T-helper 2 cell treated with Interferon-gamma antibody and Interleukin-4, amounts not matched to agents 5 μg/mL and 100 μg/mL, for 36 hours (primary cell): ENCODE measurements around the gene SPCS1.
"Not testable (repeated sequence)": the region's sequence is repeated elsewhere in the genome, so short reads cannot be mapped to it uniquely, and the experiment has no call there.

Experiments used
- DNase-seq: peaks from one replicate; pipeline ENCODE4 v3.0.0; 2021; ENCODE audit warnings: low spot score
- H3K27ac Mint-ChIP-seq: one replicate; pipeline ENCODE4 v1.8.0; 2021; ENCODE audit warnings: mild to moderate bottlenecking, mixed read lengths
- H3K27me3 Mint-ChIP-seq: one replicate; pipeline ENCODE4 v1.8.0; 2021; ENCODE audit warnings: low read depth, mixed read lengths
- H3K36me3 Mint-ChIP-seq: one replicate; pipeline ENCODE4 v1.8.0; 2021; ENCODE audit warnings: low read depth, mixed read lengths
- H3K4me1 Mint-ChIP-seq: one replicate; pipeline ENCODE4 v1.8.0; 2021; ENCODE audit warnings: low read depth, mixed read lengths
- H3K4me3 Mint-ChIP-seq: one replicate; pipeline ENCODE4 v1.8.0; 2022; ENCODE audit warnings: mild to moderate bottlenecking, moderate library complexity, mixed read lengths
- H3K9me3 Mint-ChIP-seq: one replicate; pipeline ENCODE4 v1.8.0; 2021; ENCODE audit warnings: mixed read lengths

Gene SPCS1

DNA sequence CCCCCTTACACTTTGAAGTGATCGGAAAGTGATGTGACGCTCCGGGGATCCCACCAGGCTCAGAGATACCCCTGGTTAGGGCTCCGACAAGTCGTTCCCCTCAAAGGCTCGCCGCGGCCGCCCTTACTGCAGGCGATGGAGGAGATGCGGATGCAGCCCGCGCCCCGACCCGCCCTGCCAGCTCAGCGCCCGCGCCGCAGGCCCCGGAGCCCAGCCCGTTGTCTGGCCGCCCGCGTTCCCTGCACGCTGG is 543 bp upstream of the SPCS1 start:
- Mint-ChIP-seq H3K36me3 (peaks cover 24% of the 10 kb centered on the region), H3K4me1 (peaks cover 26% of the 10 kb centered on the region), H3K9me3 (no peaks in the 10 kb centered on the region), H3K4me3 (peak overlapping the region; percentile 98), H3K27me3 (no peaks in the 10 kb centered on the region), H3K27ac (peak overlapping the region; percentile 92)
- no peak for DNase-seq

DNA sequence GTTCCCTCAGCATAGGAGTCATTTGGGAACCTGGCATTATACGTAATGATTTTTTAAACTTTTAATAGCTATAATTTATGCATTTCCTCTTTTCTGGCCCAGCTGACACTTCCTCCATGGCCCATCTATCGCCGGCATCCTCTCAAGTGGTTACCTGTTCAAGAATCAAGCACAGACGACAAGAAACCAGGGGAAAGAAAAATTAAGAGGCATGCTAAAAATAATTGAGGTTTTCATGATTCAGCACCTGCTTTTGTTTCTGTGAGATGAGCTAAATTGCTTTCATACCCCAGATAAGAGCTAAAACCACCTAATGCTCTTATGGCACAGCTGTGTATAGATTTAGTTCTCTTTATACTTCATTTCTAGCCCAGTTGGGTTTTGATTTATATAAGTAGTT is 1.7 kb downstream of the SPCS1 start:
- Mint-ChIP-seq H3K27me3 (no peaks in the 10 kb centered on the region), H3K9me3 (no peaks in the 10 kb centered on the region), H3K27ac (peak overlapping the region; percentile 75), H3K4me1 (peaks cover 26% of the 10 kb centered on the region), H3K4me3 (peak overlapping the region; percentile 98), H3K36me3 (peaks cover 27% of the 10 kb centered on the region)
- DNase-seq: no peak

- Mint-ChIP-seq H3K27ac (no peak overlapping the region), H3K9me3 (no peaks in the 10 kb centered on the region), H3K36me3 (peaks cover 28% of the 10 kb centered on the region), H3K4me3 (no peak overlapping the region), H3K27me3 (no peaks in the 10 kb centered on the region), H3K4me1 (peaks cover 13% of the 10 kb centered on the region)
- no peak for DNase-seq
Measured at GRCh38 chr3:52710512-52710911, 4.6 kb downstream of the SPCS1 start.

GRCh38 chr3:52712291-52713212 is 6.6 kb downstream of the SPCS1 start:
- Mint-ChIP-seq H3K27ac (no peak overlapping the region), H3K27me3 (no peaks in the 10 kb centered on the region), H3K9me3 (no peaks in the 10 kb centered on the region), H3K4me1 (peaks cover 11% of the 10 kb centered on the region), H3K36me3 (peaks cover 26% of the 10 kb centered on the region), H3K4me3 (no peak overlapping the region)
- no peak for DNase-seq

DNA sequence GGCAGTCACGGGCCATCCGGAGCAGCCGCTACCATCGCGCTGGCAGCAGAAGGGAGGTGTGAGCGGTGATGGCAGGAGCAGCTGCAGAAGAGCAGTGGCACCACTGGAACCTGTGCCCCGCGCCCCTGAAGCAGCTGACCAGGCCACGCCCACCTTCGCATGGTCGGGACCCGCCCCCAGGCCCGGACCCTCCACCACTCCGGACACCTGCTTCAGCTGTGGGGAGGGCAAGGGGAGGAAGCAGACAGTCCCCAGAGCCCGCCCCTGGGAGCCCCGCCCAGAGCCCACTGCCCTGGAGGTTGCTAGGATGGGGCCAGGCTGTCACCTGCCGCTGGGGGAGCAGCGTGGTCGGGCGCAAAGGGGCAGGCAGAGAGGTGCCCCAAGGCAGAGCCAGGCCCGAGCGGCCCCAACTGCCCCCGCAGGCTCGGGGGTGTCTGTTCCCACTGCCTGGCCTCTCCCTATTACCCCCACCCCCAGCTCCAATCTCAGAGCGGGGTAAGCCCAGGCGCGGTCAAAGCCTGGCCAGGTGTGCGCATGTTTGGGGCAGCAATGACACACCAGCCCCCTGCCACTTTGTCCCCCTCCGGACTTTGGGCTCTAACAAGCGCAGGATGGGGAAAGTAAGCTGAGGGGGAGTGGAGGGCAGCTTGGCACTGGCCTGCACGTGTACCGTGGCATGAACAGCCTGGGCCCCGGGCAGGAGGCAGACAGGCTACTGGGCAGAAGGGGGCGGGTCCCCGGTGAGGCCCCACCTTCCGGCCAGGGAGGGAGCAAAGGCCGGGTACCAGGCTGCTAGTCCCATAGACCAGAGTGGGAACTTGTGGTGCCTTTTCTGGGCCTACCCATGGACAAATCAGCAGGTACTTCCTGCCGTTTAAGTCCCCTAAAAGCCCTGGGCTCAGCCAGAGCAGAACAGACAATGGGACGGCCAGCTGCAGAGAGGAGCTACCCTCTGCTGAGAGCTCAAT is 8.7 kb downstream of the SPCS1 start:
- no peaks in the 10 kb centered on the region for H3K27me3 Mint-ChIP-seq
- H3K4me3 Mint-ChIP-seq: no peak overlapping the region
- no peak for DNase-seq
- H3K27ac Mint-ChIP-seq: no peak overlapping the region
- peaks cover 5% of the 10 kb centered on the region for H3K9me3 Mint-ChIP-seq
- H3K36me3 Mint-ChIP-seq: peaks cover 25% of the 10 kb centered on the region
- peaks cover 4% of the 10 kb centered on the region for H3K4me1 Mint-ChIP-seq

DNA sequence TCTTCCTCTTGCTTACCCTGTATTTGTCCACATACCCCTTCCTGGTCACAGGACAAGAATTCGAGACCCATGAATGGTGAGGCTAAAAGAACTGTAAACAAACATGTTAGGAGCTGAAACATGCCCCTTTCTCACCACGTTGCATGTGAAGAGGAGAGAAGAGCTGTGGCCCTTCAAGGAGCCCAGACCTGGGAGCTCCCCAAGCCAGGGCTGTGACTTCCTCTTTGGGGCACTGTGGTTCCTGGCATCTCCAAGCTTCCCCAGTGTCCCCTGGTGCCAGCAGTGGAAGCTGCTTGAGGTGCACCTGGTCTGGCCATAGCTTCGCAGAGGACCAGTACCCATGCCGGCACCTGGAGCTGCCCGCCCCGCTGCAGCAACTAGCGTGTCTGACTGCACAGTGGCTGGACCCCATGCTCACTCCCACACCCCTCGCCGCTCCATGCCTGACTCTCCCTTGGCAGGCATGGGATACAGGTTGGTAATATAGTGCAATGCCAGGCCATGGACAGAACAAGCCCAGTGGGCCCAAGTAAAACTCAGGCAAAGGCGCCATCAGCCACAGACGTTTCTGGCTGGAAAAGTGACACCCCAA is 9.9 kb downstream of the SPCS1 start:
- DNase-seq: no peak
- Mint-ChIP-seq H3K9me3 (peaks cover 8% of the 10 kb centered on the region), H3K4me1 (peaks cover 12% of the 10 kb centered on the region), H3K4me3 (no peak overlapping the region), H3K27me3 (no peaks in the 10 kb centered on the region), H3K36me3 (peaks cover 27% of the 10 kb centered on the region), H3K27ac (no peak overlapping the region)

DNA sequence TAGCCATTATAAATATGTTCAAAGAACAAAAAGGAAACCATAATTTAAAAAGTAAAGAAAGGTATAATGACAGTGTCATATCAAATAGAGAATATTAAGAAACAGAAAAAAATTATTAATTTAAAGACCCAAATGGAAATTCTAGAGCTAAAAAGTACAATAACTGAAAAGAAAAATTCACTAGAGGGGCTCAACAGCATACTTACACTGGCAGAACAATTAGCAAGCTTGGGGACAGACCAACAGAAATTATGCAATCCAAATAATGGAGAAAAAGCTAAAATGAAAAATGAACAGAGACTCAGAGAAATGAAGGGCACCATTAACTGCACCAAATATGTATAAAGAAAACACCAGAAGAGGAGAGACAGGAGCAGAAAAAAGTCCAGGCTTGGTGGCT is 13.7 kb downstream of the SPCS1 start:
- Mint-ChIP-seq H3K9me3 (peaks cover 8% of the 10 kb centered on the region), H3K4me1 (peaks cover 23% of the 10 kb centered on the region), H3K27me3 (no peaks in the 10 kb centered on the region), H3K4me3 (peak overlapping the region; percentile 50), H3K27ac (peak overlapping the region; percentile 61), H3K36me3 (peaks cover 25% of the 10 kb centered on the region)
- DNase-seq: no peak

- H3K36me3 Mint-ChIP-seq: peaks cover 28% of the 10 kb centered on the region
- H3K4me1 Mint-ChIP-seq: peaks cover 23% of the 10 kb centered on the region
- no peaks in the 10 kb centered on the region for H3K27me3 Mint-ChIP-seq
- H3K9me3 Mint-ChIP-seq: peaks cover 8% of the 10 kb centered on the region
- H3K4me3 Mint-ChIP-seq: peak overlapping the region; percentile 51
- H3K27ac Mint-ChIP-seq: peak overlapping the region; percentile 74
- DNase-seq: peak; percentile 15
Measured at GRCh38 chr3:52721002-52721729, 15.3 kb downstream of the SPCS1 start.

DNA sequence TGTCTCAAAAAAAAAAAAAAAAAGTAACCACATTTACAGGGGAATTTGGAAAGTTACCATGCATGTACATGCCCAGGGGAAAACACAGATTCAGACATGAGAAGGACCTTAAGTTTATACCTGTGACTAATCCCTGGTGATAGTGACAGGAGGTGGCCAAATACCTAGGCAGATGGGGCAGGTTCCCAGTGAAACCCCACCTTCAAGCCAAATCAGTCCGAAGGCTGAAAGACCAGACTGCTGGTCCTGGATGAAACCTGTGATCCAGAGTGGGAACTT is 15.8 kb downstream of the SPCS1 start:
- Mint-ChIP-seq H3K27me3 (no peaks in the 10 kb centered on the region), H3K4me1 (peaks cover 23% of the 10 kb centered on the region), H3K9me3 (peaks cover 8% of the 10 kb centered on the region), H3K27ac (peak overlapping the region; percentile 74), H3K4me3 (no peak overlapping the region), H3K36me3 (peaks cover 28% of the 10 kb centered on the region)
- DNase-seq: no peak

- Mint-ChIP-seq H3K27ac (no peak overlapping the region), H3K4me1 (peaks cover 23% of the 10 kb centered on the region), H3K27me3 (no peaks in the 10 kb centered on the region), H3K4me3 (no peak overlapping the region), H3K9me3 (peaks cover 8% of the 10 kb centered on the region), H3K36me3 (peaks cover 33% of the 10 kb centered on the region)
- DNase-seq: no peak
Measured at GRCh38 chr3:52722491-52722890, 16.6 kb downstream of the SPCS1 start.

GRCh38 chr3:52723935-52724334 is 18.0 kb downstream of the SPCS1 start:
- no peak overlapping the region for H3K4me3 Mint-ChIP-seq
- H3K9me3 Mint-ChIP-seq: peaks cover 19% of the 10 kb centered on the region
- no peak overlapping the region for H3K27ac Mint-ChIP-seq
- no peaks in the 10 kb centered on the region for H3K27me3 Mint-ChIP-seq
- no peak for DNase-seq
- H3K4me1 Mint-ChIP-seq: peaks cover 23% of the 10 kb centered on the region
- H3K36me3 Mint-ChIP-seq: peaks cover 41% of the 10 kb centered on the region

DNA sequence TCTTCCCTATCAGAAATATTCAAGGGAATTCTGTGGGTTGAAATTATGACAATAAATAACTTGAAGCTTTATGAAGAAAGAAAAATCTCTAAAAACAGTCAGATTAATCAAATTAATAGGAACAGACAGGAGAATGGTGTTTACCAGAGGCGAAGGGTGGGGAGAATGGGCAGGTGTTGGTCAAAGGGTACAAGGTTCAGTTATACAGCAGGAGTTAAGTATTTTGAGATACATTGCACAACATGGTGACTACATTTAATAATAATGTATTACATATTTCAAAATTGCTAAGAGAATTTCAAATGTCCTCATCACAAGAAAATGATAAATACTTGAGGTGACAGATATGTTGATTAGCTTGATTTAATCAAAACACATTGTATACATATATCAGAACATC is 18.6 kb downstream of the SPCS1 start:
- peaks cover 22% of the 10 kb centered on the region for H3K4me1 Mint-ChIP-seq
- no peak overlapping the region for H3K27ac Mint-ChIP-seq
- peaks cover 19% of the 10 kb centered on the region for H3K9me3 Mint-ChIP-seq
- peaks cover 40% of the 10 kb centered on the region for H3K36me3 Mint-ChIP-seq
- no peak overlapping the region for H3K4me3 Mint-ChIP-seq
- no peak for DNase-seq
- no peaks in the 10 kb centered on the region for H3K27me3 Mint-ChIP-seq

- H3K4me1 Mint-ChIP-seq: peaks cover 10% of the 10 kb centered on the region
- not testable (repeated sequence) for H3K27ac Mint-ChIP-seq, H3K4me3 Mint-ChIP-seq, H3K27me3 Mint-ChIP-seq, DNase-seq
- H3K9me3 Mint-ChIP-seq: peaks cover 54% of the 10 kb centered on the region
- peaks cover 63% of the 10 kb centered on the region for H3K36me3 Mint-ChIP-seq
Measured at GRCh38 chr3:52728753-52729152, 22.8 kb downstream of the SPCS1 start.
